ENCODE results near the gene MAP7D1. TPM values are rescaled to one million over a fixed set of nuclear protein-coding genes. Genes with fewer than 3 reads are reported as not detected.

MAP7D1 gene
- total and polyA plus RNA-seq, 2 donors from 2014 or later, result 47.5 to 78.7 TPM

DNA sequence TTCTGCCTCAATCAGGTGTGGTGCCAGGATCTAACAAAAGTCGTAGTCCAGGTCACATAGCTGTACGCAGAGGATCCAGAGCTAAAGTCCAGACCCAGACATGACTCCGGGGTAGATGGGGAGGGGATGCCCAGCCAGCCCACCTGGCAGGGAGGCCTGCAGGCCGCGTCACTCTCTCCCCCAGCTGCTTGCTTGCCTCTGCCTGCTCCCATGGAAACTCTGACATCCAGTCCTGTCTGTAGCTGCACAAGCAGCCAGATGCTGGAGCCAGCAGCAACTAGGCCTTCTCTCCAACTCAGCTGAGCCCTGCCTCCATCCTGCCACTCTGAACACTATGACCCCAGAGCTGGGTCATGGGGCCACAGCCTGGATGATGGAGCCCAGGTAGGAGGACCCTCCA lies 39.1 kb upstream of the MAP7D1 start:
- FAIRE-seq (no peak), DNase-seq (no peak)
- Histone ChIP-seq H3K4me3 (ENCODE audit: low read length in 3 of 3) (no peak overlapping the region), H3K9me3 (ENCODE audit: control insufficient read depth in 2 of 3, insufficient read depth in 1 of 3, low read length in 3 of 3) (no peaks in the 10 kb centered on the region), H3K9ac (ENCODE audit: low read length in 3 of 3) (no peak overlapping the region), H3K27me3 (ENCODE audit: control insufficient read depth, insufficient read depth, low read length) (no peaks in the 10 kb centered on the region), H3K27ac (ENCODE audit: low read depth in 2 of 2, low read length in 2 of 2) (no peak overlapping the region), H3K4me1 (ENCODE audit: control insufficient read depth in 2 of 3, insufficient read depth in 2 of 3, low read depth in 1 of 3, low read length in 3 of 3) (no peaks in the 10 kb centered on the region), H3K36me3 (ENCODE audit: control insufficient read depth in 2 of 3, insufficient read depth in 3 of 3, low read length in 3 of 3) (no peaks in the 10 kb centered on the region)
- intact Hi-C loops (cut with DNase I), result no loop called here
- TF ChIP-seq, protein P1, sequence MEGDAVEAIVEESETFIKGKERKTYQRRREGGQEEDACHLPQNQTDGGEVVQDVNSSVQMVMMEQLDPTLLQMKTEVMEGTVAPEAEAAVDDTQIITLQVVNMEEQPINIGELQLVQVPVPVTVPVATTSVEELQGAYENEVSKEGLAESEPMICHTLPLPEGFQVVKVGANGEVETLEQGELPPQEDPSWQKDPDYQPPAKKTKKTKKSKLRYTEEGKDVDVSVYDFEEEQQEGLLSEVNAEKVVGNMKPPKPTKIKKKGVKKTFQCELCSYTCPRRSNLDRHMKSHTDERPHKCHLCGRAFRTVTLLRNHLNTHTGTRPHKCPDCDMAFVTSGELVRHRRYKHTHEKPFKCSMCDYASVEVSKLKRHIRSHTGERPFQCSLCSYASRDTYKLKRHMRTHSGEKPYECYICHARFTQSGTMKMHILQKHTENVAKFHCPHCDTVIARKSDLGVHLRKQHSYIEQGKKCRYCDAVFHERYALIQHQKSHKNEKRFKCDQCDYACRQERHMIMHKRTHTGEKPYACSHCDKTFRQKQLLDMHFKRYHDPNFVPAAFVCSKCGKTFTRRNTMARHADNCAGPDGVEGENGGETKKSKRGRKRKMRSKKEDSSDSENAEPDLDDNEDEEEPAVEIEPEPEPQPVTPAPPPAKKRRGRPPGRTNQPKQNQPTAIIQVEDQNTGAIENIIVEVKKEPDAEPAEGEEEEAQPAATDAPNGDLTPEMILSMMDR (IDR thresholded peaks at IDR 0.05; ENCODE audit: borderline replicate concordance, extremely low read depth, insufficient read depth), result no peak

DNA sequence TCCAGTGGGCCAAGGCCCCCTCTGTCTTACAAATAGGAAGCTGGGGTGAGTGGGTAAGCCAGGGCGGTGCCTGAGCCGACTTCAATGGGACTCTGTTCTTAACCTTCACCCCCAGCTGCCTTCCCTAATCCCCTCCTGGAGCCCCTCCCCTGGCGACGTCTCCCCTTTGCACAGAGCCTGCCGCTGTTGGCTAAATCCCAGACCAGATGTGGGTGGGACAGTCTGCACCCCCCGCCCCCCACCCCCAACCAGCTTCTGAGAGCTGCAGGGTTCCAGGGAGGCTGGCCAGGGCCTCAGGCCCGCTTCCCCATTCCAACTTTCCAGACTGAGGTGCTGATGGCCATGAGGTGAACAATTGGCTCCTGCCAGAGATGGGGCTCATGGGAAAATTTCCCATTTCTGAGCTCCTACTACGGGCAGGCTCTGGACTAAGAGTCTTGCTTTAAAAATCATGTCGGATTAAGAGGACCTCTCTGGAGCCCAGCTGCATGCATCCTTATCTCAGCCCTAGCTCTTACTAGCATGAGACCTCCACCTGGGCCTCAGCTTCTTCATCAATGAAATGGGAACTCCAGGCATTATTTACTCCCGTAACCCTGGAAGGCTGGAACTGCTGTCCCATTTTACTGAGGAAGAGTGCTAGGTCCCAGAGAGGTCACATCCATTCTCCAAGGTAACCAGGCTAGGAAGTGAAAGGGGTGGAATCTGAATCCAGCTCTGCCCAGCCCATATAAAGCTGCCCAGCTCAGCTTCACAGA lies 37.3 kb upstream of the MAP7D1 start:
- no peaks in the 10 kb centered on the region for H3K9me3 ChIP-seq (ENCODE audit: control insufficient read depth in 2 of 3, insufficient read depth in 1 of 3, low read length in 3 of 3)
- no peak overlapping the region for H3K27ac ChIP-seq (ENCODE audit: low read depth in 2 of 2, low read length in 2 of 2)
- no peaks in the 10 kb centered on the region for H3K4me1 ChIP-seq (ENCODE audit: control insufficient read depth in 2 of 3, insufficient read depth in 2 of 3, low read depth in 1 of 3, low read length in 3 of 3)
- no peak overlapping the region for H3K4me3 ChIP-seq (ENCODE audit: low read length in 3 of 3)
- no peaks in the 10 kb centered on the region for H3K27me3 ChIP-seq (ENCODE audit: control insufficient read depth, insufficient read depth, low read length)
- no peaks in the 10 kb centered on the region for H3K36me3 ChIP-seq (ENCODE audit: control insufficient read depth in 2 of 3, insufficient read depth in 3 of 3, low read length in 3 of 3)
- FAIRE-seq, result no peak
- DNase-seq, result no peak
- no peak overlapping the region for H3K9ac ChIP-seq (ENCODE audit: low read length in 3 of 3)
- TF ChIP-seq, protein P1 (IDR thresholded peaks at IDR 0.05; ENCODE audit: borderline replicate concordance, extremely low read depth, insufficient read depth), result no peak
- intact Hi-C loops (cut with DNase I), result no loop called here

DNA sequence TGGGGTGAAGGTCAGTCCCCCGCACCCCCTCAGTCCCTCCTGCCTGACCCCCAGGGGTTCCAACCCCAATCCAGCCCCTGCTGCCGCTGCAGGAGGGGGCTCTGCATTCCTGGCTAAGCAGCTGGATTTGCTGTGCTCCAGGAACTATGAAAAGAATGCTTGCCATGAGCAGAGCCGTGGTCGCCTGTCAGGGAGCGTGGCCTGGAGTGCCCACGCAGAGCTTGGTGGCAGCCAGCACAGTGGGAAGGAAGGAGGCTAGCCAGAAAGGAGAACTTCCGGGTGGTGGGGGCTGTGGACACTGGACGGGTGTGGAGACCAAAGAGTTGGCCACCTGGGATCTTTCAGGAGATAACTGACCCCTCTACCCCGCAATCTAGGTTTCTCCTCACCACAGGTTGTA lies 36.5 kb upstream of the MAP7D1 start:
- Histone ChIP-seq H3K9me3 (ENCODE audit: control insufficient read depth in 2 of 3, insufficient read depth in 1 of 3, low read length in 3 of 3) (no peaks in the 10 kb centered on the region), H3K27ac (ENCODE audit: low read depth in 2 of 2, low read length in 2 of 2) (no peak overlapping the region), H3K27me3 (ENCODE audit: control insufficient read depth, insufficient read depth, low read length) (no peaks in the 10 kb centered on the region), H3K36me3 (ENCODE audit: control insufficient read depth in 2 of 3, insufficient read depth in 3 of 3, low read length in 3 of 3) (no peaks in the 10 kb centered on the region), H3K9ac (ENCODE audit: low read length in 3 of 3) (no peak overlapping the region), H3K4me1 (ENCODE audit: control insufficient read depth in 2 of 3, insufficient read depth in 2 of 3, low read depth in 1 of 3, low read length in 3 of 3) (no peaks in the 10 kb centered on the region), H3K4me3 (ENCODE audit: low read length in 3 of 3) (no peak overlapping the region)
- FAIRE-seq, result no peak
- no peak for DNase-seq
- TF ChIP-seq, protein P1 (IDR thresholded peaks at IDR 0.05; ENCODE audit: borderline replicate concordance, extremely low read depth, insufficient read depth), result no peak
- intact Hi-C loops (cut with DNase I), result no loop called here
